Hepatocyte (in vitro differentiated cells): ENCODE data around the gene PSMA7.

ENCODE experiments used
- EZH2 ChIP-seq: fragments of 200-600 bp; sonication (generic); IDR thresholded peaks from 2 replicates; pipeline ENCODE4 v1.6.1; 2016; ENCODE audit warnings: antibody characterized with exemption, mild to moderate bottlenecking, borderline replicate concordance
- TF ChIP-seq, protein P1 (sequence below): fragments of 200-600 bp; sonication (generic); IDR thresholded peaks from 2 replicates; pipeline ENCODE4 v1.5.1; 2016; ENCODE audit warnings: antibody characterized with exemption, mild to moderate bottlenecking; ENCODE audit not compliant: poor library complexity

DNA sequence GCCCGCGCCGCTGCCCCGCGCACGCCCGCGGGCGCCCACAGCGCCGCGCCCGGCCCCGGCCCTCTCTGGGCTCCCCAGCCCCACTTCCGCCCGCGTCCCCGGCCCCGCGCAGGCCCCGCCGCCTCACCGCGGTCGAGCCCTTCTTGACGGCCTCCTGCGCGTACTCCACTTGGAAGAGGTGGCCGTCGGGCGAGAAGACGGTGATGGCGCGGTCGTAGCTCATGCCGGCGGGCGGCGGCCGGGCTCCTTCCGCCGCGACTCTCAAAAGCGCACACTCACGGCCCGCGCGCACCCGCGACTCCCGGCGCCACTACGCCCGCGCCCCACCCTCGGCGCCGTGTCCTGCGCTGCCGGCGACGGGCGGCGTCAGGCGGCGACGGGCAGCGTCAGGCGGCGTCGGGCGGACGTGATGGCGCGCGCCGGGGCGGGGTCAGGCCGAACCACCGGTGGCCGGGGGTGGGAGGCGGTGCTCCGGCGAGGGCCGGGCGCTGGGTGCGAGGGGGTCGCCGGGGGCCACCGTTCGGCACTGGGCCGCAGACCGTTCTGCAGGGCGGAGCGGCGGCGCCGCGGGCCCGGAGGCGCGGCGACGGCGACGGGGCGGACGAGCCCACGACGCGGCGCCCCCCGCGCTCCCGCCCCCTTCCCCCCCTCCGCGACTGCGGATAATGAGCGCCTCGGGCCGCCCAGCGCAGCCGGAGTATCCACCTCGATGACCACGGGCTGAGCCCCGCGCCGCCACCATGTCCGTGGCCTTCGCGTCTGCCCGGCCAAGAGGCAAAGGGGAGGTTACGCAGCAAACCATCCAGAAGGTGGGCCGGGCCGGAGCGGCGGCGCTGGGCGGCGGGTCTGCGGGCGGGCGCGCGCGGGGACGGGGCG is at the start of gene PSMA7, which contains the start of gene SS18L1:
- TF ChIP-seq EZH2: no peak
- TF ChIP-seq, protein P1, sequence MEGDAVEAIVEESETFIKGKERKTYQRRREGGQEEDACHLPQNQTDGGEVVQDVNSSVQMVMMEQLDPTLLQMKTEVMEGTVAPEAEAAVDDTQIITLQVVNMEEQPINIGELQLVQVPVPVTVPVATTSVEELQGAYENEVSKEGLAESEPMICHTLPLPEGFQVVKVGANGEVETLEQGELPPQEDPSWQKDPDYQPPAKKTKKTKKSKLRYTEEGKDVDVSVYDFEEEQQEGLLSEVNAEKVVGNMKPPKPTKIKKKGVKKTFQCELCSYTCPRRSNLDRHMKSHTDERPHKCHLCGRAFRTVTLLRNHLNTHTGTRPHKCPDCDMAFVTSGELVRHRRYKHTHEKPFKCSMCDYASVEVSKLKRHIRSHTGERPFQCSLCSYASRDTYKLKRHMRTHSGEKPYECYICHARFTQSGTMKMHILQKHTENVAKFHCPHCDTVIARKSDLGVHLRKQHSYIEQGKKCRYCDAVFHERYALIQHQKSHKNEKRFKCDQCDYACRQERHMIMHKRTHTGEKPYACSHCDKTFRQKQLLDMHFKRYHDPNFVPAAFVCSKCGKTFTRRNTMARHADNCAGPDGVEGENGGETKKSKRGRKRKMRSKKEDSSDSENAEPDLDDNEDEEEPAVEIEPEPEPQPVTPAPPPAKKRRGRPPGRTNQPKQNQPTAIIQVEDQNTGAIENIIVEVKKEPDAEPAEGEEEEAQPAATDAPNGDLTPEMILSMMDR: no peak
